ENCODE measurements around the gene PAWR.

PAWR gene
- total RNA-seq, result 0 to 10.2 (median 0.79) reads per million in 9 experiments

GRCh38 chr12:79690638-79691510 lies at the start of gene PAWR:
Gene PAWR (minus strand): TSS chr12:79690964. CDS start chr12:79690244, 720 bp downstream.
- peak within 1 kb of the TSS; percentile 85 to 86 for H3K4me3 Mint-ChIP-seq
- H3K27me3 Mint-ChIP-seq, result peaks cover 55 to 56% of the 10 kb centered on the region in 2 donors
- no peak within 1 kb of the TSS for H3K27ac Mint-ChIP-seq
- DNase-seq (peak in 1 of 3 experiments; percentile 2), ATAC-seq (replicated peaks) (peak; percentile 47)
- peaks cover 0 to 8% of the 10 kb centered on the region in 2 donors for H3K4me1 Mint-ChIP-seq (ENCODE audit: low read depth in 2 of 2)
- no peaks in the 10 kb centered on the region for H3K9me3 Mint-ChIP-seq
- H3K36me3 Mint-ChIP-seq (ENCODE audit: insufficient read depth), result peaks cover 4% of the 10 kb centered on the region

DNA sequence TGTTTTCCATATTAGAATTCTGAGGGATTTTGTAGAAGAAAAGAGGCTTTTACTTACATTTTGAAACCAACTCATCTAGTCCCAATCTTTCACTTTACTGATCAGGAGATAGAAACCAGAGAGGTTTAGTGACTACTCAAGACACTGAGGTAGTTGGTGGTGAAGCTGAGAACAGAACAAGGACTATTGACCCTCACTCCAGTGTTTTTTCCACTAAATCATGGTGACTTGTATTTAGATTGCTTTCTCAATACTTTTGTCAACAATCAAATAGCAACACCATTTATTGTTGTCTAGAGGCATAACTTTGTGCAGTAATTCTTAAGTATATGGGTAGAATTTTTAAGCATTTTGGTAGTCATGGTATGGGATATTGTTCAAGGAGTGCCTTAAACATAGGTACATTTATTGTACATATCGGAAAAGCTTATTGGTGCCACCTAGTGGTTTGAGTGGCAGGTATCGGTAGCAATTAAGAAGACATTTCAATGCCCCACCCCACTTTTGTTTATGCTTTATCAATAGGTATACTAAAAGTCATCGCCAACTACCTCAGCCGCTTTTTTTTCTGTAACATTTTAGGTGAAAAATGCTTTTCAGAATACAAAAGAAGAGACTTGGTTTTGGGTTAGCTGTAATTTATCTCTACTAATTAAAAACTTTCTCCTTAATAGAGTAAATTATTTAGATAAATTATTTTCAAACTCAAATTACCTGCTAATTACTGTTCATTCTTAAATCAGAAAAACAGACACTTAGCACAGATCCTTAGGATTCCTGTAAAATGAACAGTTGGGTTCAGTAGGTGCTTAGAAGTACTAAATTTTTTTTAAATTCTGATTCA lies 47.3 kb upstream of the PAWR start:
- DNase-seq, result peak in 1 of 3 experiments; percentile 7
- no peak overlapping the region for H3K27ac Mint-ChIP-seq
- H3K4me1 Mint-ChIP-seq (ENCODE audit: low read depth in 2 of 2), result no peaks in the 10 kb centered on the region
- H3K27me3 Mint-ChIP-seq, result peaks cover 9 to 11% of the 10 kb centered on the region in 2 donors
- no peaks in the 10 kb centered on the region for H3K9me3 Mint-ChIP-seq
- H3K4me3 Mint-ChIP-seq, result no peak overlapping the region
- no peaks in the 10 kb centered on the region for H3K36me3 Mint-ChIP-seq (ENCODE audit: insufficient read depth)
- ATAC-seq (replicated peaks), result no peak

- ATAC-seq (replicated peaks) (no peak), DNase-seq (no peak)
- H3K4me1 Mint-ChIP-seq (ENCODE audit: low read depth in 2 of 2), result no peaks in the 10 kb centered on the region
- H3K36me3 Mint-ChIP-seq (ENCODE audit: insufficient read depth), result no peaks in the 10 kb centered on the region
- H3K27ac Mint-ChIP-seq, result no peak overlapping the region
- no peak overlapping the region for H3K4me3 Mint-ChIP-seq
- H3K27me3 Mint-ChIP-seq, result peaks cover 6 to 34% of the 10 kb centered on the region in 2 donors
- peaks cover 0 to 2% of the 10 kb centered on the region in 2 donors for H3K9me3 Mint-ChIP-seq
Measured at GRCh38 chr12:79732638-79733037, 41.9 kb upstream of the PAWR start.

DNA sequence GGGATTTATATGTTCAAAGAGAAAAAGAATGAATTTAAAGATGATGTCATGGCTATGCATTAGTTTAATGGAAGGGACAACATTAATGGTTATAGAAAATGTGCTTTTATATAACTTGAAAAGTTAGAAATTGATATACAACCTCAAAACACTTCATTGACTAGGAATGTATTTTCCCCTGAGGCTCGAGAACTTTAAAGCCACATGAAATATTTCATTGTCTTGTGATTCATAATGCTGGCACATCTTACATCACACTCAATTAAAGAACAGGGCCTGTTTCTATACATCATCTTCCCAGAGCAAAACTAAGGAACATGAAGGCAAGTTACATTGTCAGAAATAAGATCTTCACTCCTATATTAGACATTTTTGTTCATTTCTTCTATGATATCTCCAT lies 35.2 kb upstream of the PAWR start:
- H3K4me1 Mint-ChIP-seq (ENCODE audit: low read depth in 2 of 2), result no peaks in the 10 kb centered on the region
- H3K4me3 Mint-ChIP-seq, result no peak overlapping the region
- H3K27me3 Mint-ChIP-seq, result peaks cover 6 to 41% of the 10 kb centered on the region in 2 donors

GRCh38 chr12:79717006-79717405 lies 26.2 kb upstream of the PAWR start:
- H3K27ac Mint-ChIP-seq, result no peak overlapping the region
- no peaks in the 10 kb centered on the region for H3K4me1 Mint-ChIP-seq (ENCODE audit: low read depth in 2 of 2)
- no peaks in the 10 kb centered on the region for H3K9me3 Mint-ChIP-seq
- H3K27me3 Mint-ChIP-seq, result peaks cover 0 to 6% of the 10 kb centered on the region in 2 donors
- H3K36me3 Mint-ChIP-seq (ENCODE audit: insufficient read depth), result no peaks in the 10 kb centered on the region
- no peak for DNase-seq
- no peak for ATAC-seq (replicated peaks)
- H3K4me3 Mint-ChIP-seq, result no peak overlapping the region

More for the DNA sequence above, 35.2 kb upstream of the PAWR start:
- ATAC-seq (replicated peaks) (no peak), DNase-seq (no peak)
- Mint-ChIP-seq H3K9me3 (peaks cover 0 to 2% of the 10 kb centered on the region in 2 donors), H3K36me3 (ENCODE audit: insufficient read depth) (no peaks in the 10 kb centered on the region), H3K27ac (no peak overlapping the region)

DNA sequence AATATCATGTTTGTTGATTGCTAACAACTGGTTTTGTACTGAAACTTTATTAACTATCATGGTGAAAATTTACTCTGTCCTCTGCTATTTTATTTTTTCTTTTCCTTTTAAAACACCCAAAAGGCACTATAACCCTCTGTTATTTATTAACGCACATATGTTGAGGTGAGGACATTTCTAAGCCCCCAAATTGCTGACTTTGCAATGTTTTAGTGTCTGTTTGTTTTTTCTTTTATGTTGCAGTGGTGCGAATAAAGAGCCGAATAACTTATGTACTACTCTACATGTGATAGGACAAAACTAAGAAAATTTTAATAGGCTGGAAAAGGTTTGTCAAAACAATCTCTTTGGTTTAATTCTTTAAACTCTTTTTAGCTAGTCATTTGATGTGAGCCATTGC lies 24.5 kb upstream of the PAWR start:
- H3K27ac Mint-ChIP-seq, result no peak overlapping the region
- no peak overlapping the region for H3K4me3 Mint-ChIP-seq
- no peak for DNase-seq
- no peaks in the 10 kb centered on the region for H3K4me1 Mint-ChIP-seq (ENCODE audit: low read depth in 2 of 2)
- no peaks in the 10 kb centered on the region for H3K9me3 Mint-ChIP-seq
- H3K36me3 Mint-ChIP-seq (ENCODE audit: insufficient read depth), result no peaks in the 10 kb centered on the region
- ATAC-seq (replicated peaks), result no peak
- peaks cover 0 to 4% of the 10 kb centered on the region in 2 donors for H3K27me3 Mint-ChIP-seq

GRCh38 chr12:79710707-79711483 lies 20.1 kb upstream of the PAWR start:
- H3K27ac Mint-ChIP-seq, result no peak overlapping the region
- H3K36me3 Mint-ChIP-seq (ENCODE audit: insufficient read depth), result no peaks in the 10 kb centered on the region
- no peaks in the 10 kb centered on the region for H3K27me3 Mint-ChIP-seq
- DNase-seq (no peak), ATAC-seq (replicated peaks) (no peak)
- H3K9me3 Mint-ChIP-seq, result no peaks in the 10 kb centered on the region
- H3K4me1 Mint-ChIP-seq (ENCODE audit: low read depth in 2 of 2), result no peaks in the 10 kb centered on the region
- H3K4me3 Mint-ChIP-seq, result no peak overlapping the region

DNA sequence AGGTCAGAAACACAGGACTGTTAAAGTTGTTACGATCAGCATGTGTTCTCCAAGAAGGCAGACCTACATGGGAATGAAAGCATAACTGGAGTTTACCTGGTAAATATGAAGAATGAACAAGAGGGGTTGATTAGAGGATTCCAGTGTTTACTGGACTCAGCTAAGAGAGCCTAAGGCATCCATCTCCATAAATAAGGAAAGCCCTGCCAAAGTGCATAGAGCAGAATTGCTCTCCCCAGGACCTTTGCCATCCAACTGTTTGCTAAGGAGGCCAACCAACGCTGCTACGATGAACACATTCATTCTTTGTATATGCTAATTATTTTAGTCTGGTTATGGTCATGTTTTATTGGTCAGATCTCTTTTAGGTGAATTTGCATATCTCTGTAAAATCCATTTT lies 17.1 kb upstream of the PAWR start:
- H3K4me1 Mint-ChIP-seq (ENCODE audit: low read depth in 2 of 2), result no peaks in the 10 kb centered on the region
- H3K27ac Mint-ChIP-seq, result no peak overlapping the region
- H3K27me3 Mint-ChIP-seq, result no peaks in the 10 kb centered on the region
- H3K36me3 Mint-ChIP-seq (ENCODE audit: insufficient read depth), result peaks cover 3% of the 10 kb centered on the region
- ATAC-seq (replicated peaks) (no peak), DNase-seq (no peak)
- H3K4me3 Mint-ChIP-seq, result no peak overlapping the region
- no peaks in the 10 kb centered on the region for H3K9me3 Mint-ChIP-seq

- Mint-ChIP-seq H3K27me3 (no peaks in the 10 kb centered on the region), H3K27ac (no peak overlapping the region), H3K4me1 (ENCODE audit: low read depth in 2 of 2) (no peaks in the 10 kb centered on the region), H3K36me3 (ENCODE audit: insufficient read depth) (peaks cover 3% of the 10 kb centered on the region), H3K4me3 (no peak overlapping the region), H3K9me3 (no peaks in the 10 kb centered on the region)
- ATAC-seq (replicated peaks) (no peak), DNase-seq (no peak)
Measured at GRCh38 chr12:79706676-79707075, 15.9 kb upstream of the PAWR start.

DNA sequence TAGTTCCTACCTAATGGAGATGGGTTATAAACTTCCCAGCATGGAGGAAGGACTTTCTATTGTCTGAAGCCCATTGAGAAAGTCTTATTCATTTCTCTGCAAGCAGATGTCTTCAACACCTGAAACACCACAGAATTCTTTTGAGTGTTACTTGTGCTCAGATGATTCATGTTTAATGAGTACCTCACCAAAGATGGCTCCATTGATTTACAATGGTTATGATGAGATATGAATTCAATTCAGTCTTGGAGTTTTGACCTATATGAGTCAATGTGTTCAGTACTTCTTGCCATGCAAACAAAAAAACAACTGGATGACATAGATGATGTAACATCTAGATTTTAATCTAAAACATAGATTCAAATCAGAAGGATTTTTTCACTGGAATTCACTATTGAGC lies 15.4 kb upstream of the PAWR start:
- no peaks in the 10 kb centered on the region for H3K9me3 Mint-ChIP-seq
- H3K27me3 Mint-ChIP-seq, result no peaks in the 10 kb centered on the region
- no peaks in the 10 kb centered on the region for H3K4me1 Mint-ChIP-seq (ENCODE audit: low read depth in 2 of 2)
- peaks cover 3% of the 10 kb centered on the region for H3K36me3 Mint-ChIP-seq (ENCODE audit: insufficient read depth)
- no peak overlapping the region for H3K4me3 Mint-ChIP-seq
- no peak for ATAC-seq (replicated peaks)
- no peak overlapping the region for H3K27ac Mint-ChIP-seq
- DNase-seq, result no peak

DNA sequence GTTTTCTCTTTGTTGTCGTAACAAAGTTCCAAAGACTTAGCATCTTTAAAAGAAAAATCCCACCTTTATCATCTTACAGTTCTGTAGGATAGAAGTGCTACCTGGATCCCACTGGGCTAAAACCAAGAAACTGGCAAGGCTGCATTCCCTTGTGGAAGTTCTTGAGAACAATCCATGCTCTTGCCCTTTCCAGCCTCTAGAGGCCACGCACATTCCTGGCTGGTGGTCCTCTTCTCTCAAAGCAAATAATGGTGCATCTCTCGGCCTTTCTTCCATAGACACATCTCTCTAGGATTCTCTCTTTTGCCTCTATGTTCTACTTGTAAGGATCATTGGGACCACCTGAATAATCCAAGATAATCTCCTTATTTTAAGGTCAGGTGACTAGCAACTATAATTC lies 8.2 kb upstream of the PAWR start:
- ATAC-seq (replicated peaks), result no peak
- no peak overlapping the region for H3K27ac Mint-ChIP-seq

GRCh38 chr12:79696416-79696815 lies 5.7 kb upstream of the PAWR start:
- Mint-ChIP-seq H3K4me1 (ENCODE audit: low read depth in 2 of 2) (peaks cover 0 to under 1% of the 10 kb centered on the region in 2 donors), H3K27ac (no peak overlapping the region), H3K27me3 (peaks cover 27 to 31% of the 10 kb centered on the region in 2 donors), H3K4me3 (no peak overlapping the region), H3K36me3 (ENCODE audit: insufficient read depth) (peaks cover 4% of the 10 kb centered on the region), H3K9me3 (no peaks in the 10 kb centered on the region)
- DNase-seq, result no peak
- no peak for ATAC-seq (replicated peaks)

More for the DNA sequence above, 8.2 kb upstream of the PAWR start:
- no peak for DNase-seq
- Mint-ChIP-seq H3K36me3 (ENCODE audit: insufficient read depth) (peaks cover 4% of the 10 kb centered on the region), H3K4me3 (no peak overlapping the region), H3K27me3 (peaks cover 11 to 18% of the 10 kb centered on the region in 2 donors), H3K4me1 (ENCODE audit: low read depth in 2 of 2) (no peaks in the 10 kb centered on the region), H3K9me3 (no peaks in the 10 kb centered on the region)

Data from effector memory CD8-positive, alpha-beta T cell (primary cell).